IMR-90 (cell line): ENCODE data around the gene RNF217.

Source experiments
- POLR2A ChIP-seq: IDR thresholded peaks from 2 replicates; pipeline ENCODE4 v1.6.1; 2012; ENCODE audit warnings: mild to moderate bottlenecking, low read depth, low read length
- TF ChIP-seq, protein P1 (sequence below): conservative IDR thresholded peaks from 2 replicates; pipeline ENCODE4 v1.5.1; 2012; ENCODE audit warnings: mild to moderate bottlenecking, low read depth, low read length, improper control_type of control experiment

DNA sequence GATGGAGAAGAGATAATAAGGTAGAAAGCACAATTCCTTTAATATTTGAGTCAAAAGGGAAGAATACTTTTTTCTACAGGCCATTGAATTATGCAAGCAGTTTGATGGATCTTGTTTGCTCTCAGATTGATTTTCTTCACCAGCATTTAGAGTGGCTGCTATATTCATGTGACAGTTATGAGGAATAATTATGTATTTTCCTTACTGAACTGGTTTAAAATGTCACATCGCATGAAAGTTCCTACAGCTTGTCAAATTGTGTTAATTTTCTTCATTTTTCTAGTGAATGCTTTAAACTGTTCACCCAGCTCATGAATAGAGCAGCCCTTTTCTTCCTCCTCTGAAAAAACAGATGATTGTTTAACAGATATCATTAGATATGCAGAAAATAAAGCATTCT lies 153.9 kb downstream of the RNF217 start:
- TF ChIP-seq POLR2A = no peak
- TF ChIP-seq, protein P1, sequence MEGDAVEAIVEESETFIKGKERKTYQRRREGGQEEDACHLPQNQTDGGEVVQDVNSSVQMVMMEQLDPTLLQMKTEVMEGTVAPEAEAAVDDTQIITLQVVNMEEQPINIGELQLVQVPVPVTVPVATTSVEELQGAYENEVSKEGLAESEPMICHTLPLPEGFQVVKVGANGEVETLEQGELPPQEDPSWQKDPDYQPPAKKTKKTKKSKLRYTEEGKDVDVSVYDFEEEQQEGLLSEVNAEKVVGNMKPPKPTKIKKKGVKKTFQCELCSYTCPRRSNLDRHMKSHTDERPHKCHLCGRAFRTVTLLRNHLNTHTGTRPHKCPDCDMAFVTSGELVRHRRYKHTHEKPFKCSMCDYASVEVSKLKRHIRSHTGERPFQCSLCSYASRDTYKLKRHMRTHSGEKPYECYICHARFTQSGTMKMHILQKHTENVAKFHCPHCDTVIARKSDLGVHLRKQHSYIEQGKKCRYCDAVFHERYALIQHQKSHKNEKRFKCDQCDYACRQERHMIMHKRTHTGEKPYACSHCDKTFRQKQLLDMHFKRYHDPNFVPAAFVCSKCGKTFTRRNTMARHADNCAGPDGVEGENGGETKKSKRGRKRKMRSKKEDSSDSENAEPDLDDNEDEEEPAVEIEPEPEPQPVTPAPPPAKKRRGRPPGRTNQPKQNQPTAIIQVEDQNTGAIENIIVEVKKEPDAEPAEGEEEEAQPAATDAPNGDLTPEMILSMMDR = no peak
